NCI-H1092 (cell line): ENCODE data around the gene ANKRD28.
"Not testable (repeated sequence)": the region's sequence is repeated elsewhere in the genome, so short reads cannot be mapped to it uniquely, and the experiment has no call there.

ENCODE experiments used
- DNase-seq: peaks from one replicate; lab custom pipeline; 2025; lab: John Stamatoyannopoulos, UW

The ANKRD28 gene

GRCh38 chr3:15635121-15635661 is 162.6 kb downstream of the ANKRD28 start:
- DNase-seq, result no peak

GRCh38 chr3:15634671-15635070 is 163.1 kb downstream of the ANKRD28 start:
- DNase-seq, result no peak

GRCh38 chr3:15633766-15634598 is 163.8 kb downstream of the ANKRD28 start:
- no peak for DNase-seq

- no peak for DNase-seq
These were observed 164.6 kb downstream of the ANKRD28 start for GRCh38 chr3:15633159-15633558.

- no peak for DNase-seq
These were observed 165.6 kb downstream of the ANKRD28 start for GRCh38 chr3:15632212-15632580.

GRCh38 chr3:15631426-15632211 is 166.2 kb downstream of the ANKRD28 start:
- DNase-seq, result no peak

- DNase-seq, result no peak
These were observed 167.0 kb downstream of the ANKRD28 start for GRCh38 chr3:15630646-15631350.

GRCh38 chr3:15629860-15630597 is 167.8 kb downstream of the ANKRD28 start:
- DNase-seq, result peak; percentile 17

GRCh38 chr3:15628967-15629366 is 168.8 kb downstream of the ANKRD28 start:
- no peak for DNase-seq

GRCh38 chr3:15623535-15624440 is 174.0 kb downstream of the ANKRD28 start:
- no peak for DNase-seq

- DNase-seq, result not testable (repeated sequence)
These were observed 177.9 kb downstream of the ANKRD28 start for GRCh38 chr3:15619659-15620464.
